GM06990 (cell line): ENCODE results near the gene BRD4.
"Not testable (repeated sequence)": the region's sequence is repeated elsewhere in the genome, so short reads cannot be mapped to it uniquely, and the experiment has no call there.

ENCODE experiments used
- DNase-seq: peaks from one replicate; pipeline ENCODE4 v3.0.0-alpha.2; 2011; ENCODE audit not compliant: insufficient read length; ENCODE audit errors: extremely low read depth
- H3K27me3 ChIP-seq: replicated peaks from 2 replicates; pipeline ENCODE4 v1.6.0; 2011; ENCODE audit warnings: low read length; ENCODE audit not compliant: control insufficient read depth, insufficient read depth
- H3K36me3 ChIP-seq: 2 replicates; pipeline ENCODE4 v1.5.1; 2011; ENCODE audit warnings: low read length; ENCODE audit not compliant: control insufficient read depth, insufficient read depth
- H3K4me3 ChIP-seq: replicated peaks from 2 replicates; pipeline ENCODE4 v1.5.1; 2011; ENCODE audit warnings: low read depth, mild to moderate bottlenecking, control low read depth, low read length
- CTCF ChIP-seq: IDR thresholded peaks from 2 replicates; pipeline ENCODE4 v1.5.1; 2011; ENCODE audit warnings: low read length, control low read depth, mild to moderate bottlenecking, inconsistent platforms; ENCODE audit not compliant: insufficient read depth, poor library complexity, severe bottlenecking

The BRD4 gene

GRCh38 chr19:15354566-15355296 is 22.4 kb upstream of the BRD4 start:
- DNase-seq = no peak
- no peaks in the 10 kb centered on the region for H3K27me3 ChIP-seq
- no peak overlapping the region for H3K4me3 ChIP-seq
- H3K36me3 ChIP-seq = peaks cover 23% of the 10 kb centered on the region
- TF ChIP-seq CTCF = no peak

- no peak for DNase-seq
- H3K27me3 ChIP-seq = no peaks in the 10 kb centered on the region
- TF ChIP-seq CTCF = no peak
- no peak overlapping the region for H3K4me3 ChIP-seq
- peaks cover 19% of the 10 kb centered on the region for H3K36me3 ChIP-seq
Observed at GRCh38 chr19:15353908-15354307, 21.6 kb upstream of the BRD4 start.

GRCh38 chr19:15352535-15352934 is 20.2 kb upstream of the BRD4 start:
- peaks cover 10% of the 10 kb centered on the region for H3K36me3 ChIP-seq
- not testable (repeated sequence) for DNase-seq

GRCh38 chr19:15341328-15341727 is 9.0 kb upstream of the BRD4 start:
- not testable (repeated sequence) for H3K4me3 ChIP-seq, H3K36me3 ChIP-seq, DNase-seq

More at GRCh38 chr19:15352535-15352934, 20.2 kb upstream of the BRD4 start:
- H3K4me3 ChIP-seq, H3K27me3 ChIP-seq: not testable (repeated sequence)

GRCh38 chr19:15340086-15340485 is 7.7 kb upstream of the BRD4 start:
- Histone ChIP-seq H3K4me3 (no peak overlapping the region), H3K27me3 (no peaks in the 10 kb centered on the region), H3K36me3 (peaks cover 1% of the 10 kb centered on the region; the same call in 1 of the 2 replicates)
- no peak for DNase-seq
- TF ChIP-seq CTCF = no peak

More at GRCh38 chr19:15341328-15341727, 9.0 kb upstream of the BRD4 start:
- not testable (repeated sequence) for H3K27me3 ChIP-seq

- DNase-seq = no peak
- no peak for TF ChIP-seq CTCF
- H3K27me3 ChIP-seq = no peaks in the 10 kb centered on the region
- H3K4me3 ChIP-seq = no peak overlapping the region
- H3K36me3 ChIP-seq = peaks cover under 1% of the 10 kb centered on the region; the same call in 1 of the 2 replicates
Observed at GRCh38 chr19:15337202-15337601, 4.9 kb upstream of the BRD4 start.

- H3K4me3 ChIP-seq, H3K27me3 ChIP-seq, H3K36me3 ChIP-seq, DNase-seq: not testable (repeated sequence)
Observed at GRCh38 chr19:15335992-15336391, 3.7 kb upstream of the BRD4 start.
